GM18517 (cell line): ENCODE results near the gene AGPAT3.

Experiments used
- ATAC-seq: cut with Tn5 transposase; IDR thresholded peaks from one replicate; pipeline ENCODE4 v1.9.1; 2021; ENCODE audit warnings: mild to moderate bottlenecking, moderate library complexity; ENCODE audit not compliant: unreplicated experiment

Gene AGPAT3

DNA sequence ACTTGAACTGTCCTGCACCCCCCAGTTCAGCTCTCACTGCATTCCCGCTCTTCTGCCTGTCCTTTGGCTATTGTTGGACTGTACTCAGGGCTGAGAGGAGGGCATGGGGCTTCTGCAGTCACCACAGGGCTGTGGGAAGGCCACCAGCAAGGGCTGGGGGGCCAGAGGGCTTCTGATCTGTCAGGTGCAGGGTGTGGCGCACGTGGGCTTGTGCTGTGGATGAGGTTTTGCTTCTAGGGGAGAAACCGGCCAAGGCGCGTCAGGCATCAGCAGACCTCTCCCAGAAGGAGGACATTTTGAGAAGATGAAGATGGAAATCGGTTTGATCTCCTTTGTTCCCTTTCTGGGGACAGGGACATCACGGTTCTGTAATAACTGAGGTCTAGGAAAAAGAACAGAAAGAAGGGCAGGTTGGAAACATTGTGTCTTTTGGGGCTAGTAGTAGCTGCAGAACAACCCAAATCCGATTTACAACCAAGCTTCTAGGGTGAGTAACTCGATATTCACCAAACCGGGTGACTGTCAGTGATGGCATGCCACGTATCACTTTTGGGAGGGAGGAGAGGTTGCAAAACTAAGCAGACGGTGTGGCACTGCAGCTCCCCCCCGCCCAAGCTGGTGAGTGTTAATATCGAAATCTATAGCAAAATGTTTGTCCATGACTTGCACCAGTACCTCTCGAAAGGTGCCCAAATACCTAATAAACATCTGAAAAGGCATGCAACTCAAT, 40.9 kb downstream of the AGPAT3 start:
- no peak for ATAC-seq

DNA sequence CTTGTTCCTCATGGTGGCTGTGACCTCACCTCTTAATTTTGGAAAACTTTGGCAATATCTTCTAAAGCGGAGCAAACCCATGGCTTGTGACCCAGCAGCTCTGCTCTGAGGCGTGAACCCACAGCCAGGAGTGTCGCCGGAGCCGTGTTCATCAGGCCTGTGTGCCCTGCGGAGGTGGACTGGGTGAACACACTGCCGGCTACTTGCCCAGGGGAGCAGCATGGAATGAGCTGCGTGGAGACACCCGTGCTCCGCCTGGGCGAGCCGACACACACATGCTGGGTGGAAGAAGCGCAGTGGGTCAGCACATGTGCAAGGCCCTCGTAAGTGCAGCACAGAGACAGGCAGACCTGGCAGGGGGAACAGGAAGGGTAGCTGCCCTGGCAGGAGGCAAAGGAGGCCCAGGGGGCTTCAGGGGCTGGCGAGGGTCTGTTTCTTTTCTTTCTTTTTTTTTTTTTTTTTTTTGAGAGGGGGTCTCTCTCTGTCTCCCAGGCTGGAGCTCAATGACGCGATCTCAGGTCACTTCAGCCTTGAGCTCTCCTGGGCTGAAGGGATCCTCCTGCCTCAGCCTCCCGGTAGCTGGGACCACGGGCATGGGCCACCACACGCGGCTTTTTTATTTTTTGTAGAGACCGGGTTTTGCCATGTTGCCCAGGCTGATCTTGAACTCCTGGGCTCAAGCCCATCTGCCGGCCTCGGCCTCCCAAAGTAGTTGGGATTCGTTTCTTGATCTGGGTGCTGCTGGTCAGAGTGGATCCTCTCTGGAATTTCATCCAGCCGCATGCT, 41.8 kb downstream of the AGPAT3 start:
- no peak for ATAC-seq

DNA sequence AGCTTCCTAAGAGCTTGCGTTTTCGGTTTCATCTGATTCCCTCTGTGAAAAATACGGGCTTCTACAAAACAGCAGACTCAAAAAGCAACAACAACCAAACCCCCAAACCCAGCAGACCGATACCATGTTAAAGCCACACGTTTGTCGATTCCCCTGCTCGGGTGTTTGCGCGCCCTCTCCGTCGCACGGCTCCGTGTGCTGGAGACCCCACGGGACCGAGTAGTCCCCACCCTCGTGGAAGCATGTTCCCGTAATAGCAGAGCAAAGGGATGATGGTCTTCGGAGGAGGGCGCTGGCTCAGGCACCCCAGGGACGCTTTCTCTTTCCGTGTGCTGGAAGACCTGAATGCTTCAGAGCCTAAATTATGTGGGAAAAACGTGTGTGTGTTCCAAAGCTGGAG, 42.7 kb downstream of the AGPAT3 start:
- ATAC-seq, result no peak

DNA sequence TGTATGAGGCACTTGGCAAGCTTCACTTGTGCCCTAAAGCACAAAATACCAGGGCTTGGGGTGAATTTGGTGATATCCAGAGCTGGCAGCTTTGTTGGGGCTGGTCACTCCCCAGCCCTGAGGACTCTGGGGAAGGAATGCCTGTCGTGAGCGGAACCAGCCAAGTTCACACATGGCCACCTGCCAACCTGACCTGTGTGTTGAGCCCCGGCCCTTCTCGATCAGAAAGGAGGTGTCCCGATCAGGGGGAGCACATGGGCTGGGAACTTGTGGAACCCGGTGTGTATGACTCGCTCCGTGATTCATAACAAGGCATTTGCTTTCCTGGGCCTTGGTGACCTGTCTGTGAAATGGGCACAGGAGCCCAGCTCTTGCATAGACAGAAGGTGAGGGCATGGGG, 43.1 kb downstream of the AGPAT3 start:
- no peak for ATAC-seq

DNA sequence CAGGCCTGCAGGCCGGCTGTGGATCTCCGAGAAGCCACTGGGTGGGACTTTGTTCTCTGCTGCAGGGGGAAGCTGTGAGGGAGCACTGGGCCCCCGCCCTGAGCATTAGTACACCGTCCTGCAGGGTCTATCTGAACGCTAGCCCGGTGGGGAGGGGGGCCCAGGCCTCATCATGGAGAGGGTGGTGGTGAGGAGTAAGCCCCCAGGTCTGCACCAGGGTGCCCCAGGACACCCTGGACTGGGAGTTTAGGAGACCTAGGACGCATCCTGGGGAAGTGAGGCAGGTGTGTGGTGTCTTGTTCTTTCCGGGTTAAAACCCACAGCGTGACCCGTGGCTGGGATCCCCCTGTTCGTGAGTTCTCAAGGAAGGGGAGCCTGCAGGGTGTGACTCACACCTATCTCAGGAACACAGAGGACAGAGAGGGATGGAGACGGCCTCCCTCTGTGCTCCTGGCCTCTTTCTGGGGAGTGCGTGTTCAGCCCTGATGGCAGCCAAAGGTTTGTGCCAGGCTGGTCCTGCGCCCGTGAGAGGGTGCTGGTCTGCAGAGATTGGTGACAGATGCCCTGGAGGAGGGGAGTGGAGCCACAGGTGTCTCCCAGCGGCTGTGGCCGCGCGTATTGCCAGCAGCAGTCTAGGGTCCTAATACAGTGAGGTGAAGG, 44.8 kb downstream of the AGPAT3 start:
- ATAC-seq, result no peak

DNA sequence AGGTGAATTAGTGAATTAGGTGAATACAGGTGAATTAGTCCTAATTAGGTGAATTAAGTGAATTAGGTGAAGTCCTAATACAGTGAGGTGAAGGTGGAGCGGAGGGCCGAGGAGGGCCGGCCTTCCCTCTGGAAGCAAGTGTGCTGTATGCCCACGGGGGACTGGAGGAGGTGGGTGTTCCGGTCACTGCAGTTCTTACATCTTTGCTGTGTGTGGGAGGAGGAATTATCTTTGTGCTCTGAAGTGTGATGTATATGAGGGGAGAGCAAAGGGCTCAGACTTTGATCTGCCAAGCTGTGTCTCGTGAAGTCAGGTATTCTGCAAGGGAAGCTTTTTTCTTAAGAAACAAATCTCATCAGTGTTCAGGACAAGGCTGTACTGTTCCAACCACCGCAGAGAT, 45.4 kb downstream of the AGPAT3 start:
- ATAC-seq, result no peak

DNA sequence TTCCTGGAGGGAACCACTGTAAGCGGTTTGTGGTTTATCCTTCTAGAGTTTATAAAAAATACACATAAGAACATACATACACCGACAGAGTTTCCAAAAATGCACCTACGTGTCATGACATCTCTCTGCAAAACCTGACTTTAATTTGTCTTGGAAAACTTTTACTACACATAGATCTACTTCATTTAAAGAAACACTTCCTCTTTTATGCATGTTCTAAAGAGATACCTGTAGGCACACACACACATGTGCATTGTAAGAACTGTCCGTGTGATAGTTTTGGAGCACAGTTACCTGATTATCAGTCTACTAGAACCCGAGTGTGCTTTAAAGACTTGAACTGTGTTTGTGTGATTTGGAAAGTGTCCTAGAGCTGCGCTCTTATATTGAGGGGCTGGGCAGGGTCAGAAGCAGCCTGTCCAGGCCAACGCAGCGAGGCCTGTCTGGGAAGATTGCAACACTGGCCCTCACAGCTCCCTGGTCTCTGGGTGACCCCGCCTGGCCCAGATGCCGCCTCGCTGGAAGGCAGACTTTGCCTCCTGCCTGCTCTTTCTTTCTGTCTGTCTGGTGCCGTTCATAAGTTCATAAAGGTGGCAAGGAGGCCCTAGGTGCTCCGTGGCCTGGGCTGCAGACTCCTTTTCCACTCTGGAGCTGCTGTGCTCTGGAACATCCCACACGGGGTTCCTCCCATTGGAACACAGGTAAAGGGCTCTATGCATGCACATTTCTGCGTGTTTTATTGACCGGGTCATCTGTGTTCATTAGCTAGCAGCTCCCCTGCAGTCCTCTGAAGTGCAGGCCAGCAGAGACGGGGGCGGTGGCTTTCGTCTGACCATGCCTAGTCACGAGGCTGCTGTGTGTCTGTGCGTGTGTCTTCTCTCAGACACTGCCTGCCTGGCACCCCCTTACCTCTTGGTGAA, 46.3 kb downstream of the AGPAT3 start:
- no peak for ATAC-seq

DNA sequence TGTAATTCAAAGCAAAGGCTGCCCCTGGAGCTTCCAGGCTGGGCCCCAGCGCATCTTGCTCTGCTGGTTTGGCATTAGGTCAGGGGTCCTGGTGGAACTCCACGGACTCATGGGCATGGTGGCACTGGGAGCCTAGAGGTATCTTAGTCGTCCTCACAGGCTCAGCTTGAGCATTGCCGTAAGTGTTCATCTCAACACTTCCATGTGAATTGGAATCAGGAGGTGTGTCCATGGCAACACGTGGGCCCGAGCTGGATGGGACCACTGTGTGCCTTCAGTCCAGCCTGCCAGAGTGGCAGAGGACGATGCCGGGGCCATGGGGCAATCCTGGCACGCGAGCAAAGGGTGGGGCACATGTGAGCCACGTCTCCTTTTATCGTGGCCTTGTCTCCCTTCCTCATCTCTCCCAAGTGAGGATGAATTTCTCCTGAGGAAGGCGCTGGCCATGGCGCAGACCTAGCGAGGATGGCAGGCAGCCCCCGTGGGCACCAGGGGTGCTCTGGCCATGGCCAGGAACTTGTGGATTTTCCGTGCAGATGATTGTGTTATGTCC, 47.0 kb downstream of the AGPAT3 start:
- no peak for ATAC-seq

DNA sequence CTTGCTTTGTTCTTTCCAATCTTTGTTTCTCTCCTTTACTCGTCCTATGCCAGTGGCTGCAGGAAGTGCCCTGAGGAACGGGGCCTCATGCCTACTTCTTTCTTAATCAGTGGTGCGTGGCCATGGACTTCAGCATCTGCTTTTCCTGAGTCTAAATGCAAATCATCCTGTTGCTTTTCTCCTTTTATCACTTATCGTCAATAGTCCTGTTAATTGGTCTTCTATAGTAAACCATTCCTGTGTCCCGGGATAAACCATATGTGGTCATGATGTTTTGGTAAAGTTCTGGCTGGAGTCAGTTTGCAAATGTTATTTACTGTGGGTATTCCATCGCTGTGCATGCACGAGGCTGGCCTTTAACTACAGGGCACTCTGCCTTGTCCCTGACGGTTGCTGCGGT, 47.5 kb downstream of the AGPAT3 start:
- ATAC-seq, result no peak

DNA sequence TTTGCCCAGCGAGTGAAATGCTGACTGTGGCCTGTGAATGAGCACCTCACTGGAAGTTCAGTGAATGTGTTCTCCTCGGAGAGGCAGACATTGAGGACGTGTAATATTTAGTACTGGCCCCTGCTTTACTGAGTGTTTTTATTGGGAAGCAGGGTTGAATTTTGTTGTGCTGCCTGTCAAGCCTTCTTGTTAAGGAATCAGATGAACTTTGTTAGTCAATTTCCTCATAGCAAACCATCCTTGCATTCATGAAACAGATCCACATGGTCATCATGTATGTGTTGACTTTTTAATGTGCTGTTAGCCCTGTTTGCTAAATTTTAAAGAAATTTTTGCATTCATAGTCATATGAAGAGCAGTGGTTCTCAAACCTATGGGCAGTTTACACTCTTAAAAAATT, 47.9 kb downstream of the AGPAT3 start:
- no peak for ATAC-seq

DNA sequence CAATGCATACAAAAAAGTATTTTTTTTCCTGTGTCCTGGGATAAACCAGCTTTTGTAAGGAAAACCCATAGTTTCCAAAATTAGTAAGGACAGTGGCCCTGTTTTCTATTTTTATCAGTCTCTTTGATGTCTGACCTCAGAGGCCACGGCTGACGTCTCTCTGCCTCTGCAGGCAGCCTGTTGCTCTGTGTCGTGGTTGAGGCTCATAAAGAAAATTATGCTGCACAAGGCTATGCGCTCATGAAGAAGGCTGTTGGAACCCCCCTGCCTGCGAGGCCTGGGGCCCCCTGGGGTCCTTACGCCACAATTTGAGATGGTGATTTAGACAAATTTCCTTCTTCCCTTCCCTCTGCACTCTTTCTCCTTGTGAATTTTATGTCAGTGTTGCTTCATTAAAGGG, 48.9 kb downstream of the AGPAT3 start:
- ATAC-seq, result no peak

DNA sequence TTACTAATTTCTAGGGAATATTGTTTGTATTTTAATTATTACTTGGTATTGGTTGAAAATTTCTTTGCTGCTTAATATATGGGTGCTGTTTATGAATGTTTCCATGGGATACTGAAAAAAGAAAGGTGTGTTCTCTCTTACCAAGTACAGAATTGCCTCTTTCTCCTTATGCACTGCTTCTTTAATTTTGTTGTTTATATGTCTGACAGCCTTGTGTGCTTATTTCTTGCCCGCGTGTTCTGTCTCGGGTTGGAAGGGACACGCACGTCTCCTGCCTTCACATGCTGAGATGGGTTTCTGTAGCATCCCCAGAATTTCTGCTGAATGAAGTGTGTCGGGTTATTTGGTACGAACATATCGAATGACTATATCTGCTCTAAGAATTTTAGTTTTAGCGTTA, 51.1 kb downstream of the AGPAT3 start:
- ATAC-seq, result no peak

DNA sequence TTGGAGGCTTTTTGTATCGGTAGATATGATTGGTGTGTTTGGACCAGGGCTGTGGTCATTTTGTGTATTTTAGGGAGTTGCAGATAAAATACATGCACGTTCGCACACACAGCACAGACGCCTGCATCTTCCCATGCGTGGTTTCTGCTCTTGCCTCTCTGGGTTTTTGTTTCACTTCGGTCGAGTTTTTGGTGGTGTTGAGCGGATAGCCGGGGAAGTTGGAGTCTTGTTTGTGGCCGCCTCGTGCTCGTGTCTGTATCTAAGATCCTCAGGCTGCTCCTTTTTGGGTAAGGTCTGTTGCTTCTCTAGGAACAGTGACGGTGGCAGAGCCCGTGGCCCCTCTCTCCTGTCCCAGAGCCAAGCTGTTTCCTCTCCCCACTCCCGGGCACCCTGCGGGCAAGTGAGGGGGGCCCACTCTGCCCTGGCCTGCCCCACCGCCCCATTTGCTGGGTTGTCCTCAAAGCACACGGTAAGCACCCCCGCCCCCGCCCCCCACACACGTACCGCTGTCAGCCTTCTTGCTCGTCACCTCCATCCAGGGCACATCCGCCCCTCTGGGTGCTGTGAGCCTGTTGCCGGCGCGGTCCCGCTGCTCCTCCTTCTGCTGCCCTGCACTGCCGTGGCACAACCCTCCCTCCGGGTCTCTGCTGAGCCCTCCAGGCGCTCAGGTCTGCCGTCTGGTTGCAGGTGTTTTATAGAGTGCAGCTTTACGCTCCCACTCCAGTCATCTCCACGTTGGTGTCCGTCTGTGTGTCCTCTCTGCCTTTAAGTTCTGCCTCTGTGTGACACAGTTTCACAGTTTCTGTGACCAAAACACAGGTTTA, 51.9 kb downstream of the AGPAT3 start:
- ATAC-seq, result no peak

DNA sequence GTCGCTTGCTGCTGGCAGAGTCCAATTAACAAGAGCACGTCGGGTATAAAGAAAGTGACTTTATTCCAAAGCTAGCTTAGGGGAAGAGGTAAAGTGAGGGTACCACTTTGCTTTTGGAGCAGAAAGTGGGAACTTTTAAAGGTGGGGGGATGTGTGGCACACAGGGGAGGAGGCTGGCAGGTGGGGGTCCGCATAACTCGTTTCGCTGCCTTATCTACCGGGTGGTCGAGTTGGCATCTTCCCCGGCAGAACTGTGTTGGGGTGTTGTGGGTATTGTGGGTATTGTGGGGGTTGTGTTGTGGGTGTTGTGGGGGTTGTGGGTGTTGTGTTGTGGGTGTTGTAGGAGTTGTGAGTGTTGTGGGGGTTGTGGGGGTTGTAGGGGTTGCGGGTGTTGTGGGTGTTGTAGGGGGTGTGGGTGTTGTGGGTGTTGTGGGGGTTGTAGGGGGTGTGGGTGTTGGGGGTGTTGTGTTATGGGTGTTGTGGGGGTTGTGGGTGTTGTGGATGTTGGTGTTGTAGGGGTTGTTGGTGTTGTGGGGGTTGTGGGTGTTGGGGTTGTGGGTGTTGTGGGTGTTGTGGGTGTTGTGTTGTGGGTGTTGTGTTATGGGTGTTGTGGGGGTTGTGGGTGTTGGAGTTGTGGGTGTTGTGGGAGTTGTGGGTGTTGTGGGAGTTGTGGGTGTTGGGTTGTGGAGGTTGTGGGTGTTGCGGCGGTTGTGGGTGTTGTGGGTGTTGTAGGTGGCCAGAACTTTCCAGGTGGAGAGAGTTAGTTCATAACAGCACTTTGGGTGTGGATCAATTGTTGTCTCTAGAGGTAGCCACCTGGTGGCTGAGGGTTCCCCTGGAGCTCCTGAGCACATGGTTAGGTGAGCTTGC, 52.7 kb downstream of the AGPAT3 start:
- ATAC-seq, result no peak

DNA sequence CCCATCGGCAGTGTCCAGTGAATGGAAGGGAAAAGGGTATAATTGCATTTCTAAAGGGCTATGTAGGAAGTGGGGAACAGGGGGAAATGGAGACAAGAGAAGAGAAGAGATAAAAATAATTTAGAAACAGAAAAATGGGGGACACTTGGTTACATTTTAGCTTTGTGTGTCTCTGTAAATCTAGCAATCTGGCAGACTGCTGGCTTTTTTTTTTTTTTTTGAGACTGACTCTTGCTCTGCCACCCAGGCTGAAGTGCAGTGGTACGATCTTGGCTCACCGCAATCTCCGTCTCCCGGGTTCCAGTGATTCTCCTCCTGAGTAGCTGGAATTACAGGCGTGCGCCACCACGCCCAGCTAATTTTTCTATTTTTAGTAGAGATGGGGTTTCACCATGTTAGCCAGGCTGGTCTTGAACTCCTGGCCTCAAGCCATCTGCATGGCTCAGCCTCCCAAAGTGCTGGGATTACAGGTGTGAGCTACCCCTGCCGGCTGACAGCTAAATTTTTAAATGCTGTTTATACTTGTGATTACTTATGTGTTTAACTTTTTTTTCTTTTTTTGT, 53.4 kb downstream of the AGPAT3 start:
- ATAC-seq, result no peak

DNA sequence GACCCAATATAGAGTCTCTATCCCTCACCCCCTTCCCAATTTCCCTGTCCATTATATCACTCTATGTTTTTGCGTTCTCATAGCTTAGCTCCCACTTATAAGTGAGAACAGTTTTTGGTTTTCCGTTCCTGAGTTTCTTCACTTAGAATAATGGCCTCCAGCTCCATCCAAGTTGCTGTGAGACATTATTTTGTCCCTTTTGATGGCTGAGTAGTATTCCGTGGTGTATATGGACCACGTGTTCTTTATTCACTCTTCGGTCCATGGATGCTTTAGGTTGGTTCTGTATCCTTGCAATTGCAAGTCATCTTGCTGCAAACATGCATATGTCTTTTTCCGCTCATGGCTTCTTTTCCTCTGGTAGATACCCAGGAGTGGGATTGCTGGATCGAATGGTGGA, 54.3 kb downstream of the AGPAT3 start:
- ATAC-seq, result no peak

DNA sequence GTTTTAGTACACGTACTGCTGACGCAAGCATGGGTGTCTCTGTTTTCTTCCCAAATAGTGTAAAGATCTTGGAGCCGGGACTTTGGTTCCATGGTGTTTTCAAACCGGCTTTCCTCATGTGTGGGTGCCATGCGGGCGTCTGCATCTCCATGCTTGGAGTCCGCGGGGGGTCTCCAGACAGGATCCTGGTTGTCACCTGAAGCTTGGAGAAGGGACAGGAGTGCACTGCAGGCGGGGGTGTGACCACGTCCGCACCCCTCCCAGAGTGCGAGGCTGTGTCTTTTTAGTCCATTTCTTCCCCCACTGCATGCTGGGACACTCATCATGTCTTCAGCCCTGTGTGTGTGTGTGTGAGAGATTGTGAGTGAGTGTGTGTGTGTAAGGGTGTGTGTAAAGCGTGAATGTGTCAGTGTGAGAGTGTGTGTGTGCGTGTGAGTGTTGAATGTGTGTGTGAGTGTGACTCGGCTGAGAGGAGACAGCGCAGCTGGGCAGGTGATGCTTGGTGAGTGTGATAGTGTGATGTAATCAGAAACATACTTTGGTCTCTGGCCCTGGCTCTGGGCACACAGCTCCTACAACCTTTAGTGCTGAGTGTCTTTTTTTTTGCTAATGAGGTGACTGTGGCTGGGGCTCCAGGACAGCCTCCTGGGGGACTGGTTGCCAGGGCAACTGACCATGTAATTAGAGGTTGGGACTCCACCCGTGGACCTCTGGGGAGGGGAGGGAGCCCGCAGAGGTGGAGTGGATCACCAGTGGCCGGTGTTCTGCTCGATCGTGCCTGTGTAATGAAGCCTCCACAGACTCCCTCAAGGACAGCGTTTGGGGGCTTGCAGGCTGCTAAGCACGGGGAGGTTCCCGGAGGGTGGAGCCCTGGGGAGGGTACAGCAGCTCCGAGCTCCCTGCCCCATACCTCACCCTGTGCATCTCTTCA, 55.1 kb downstream of the AGPAT3 start:
- ATAC-seq, result no peak
